IPS DF 19.7 (cell line): ENCODE results near the gene MALSU1.

ENCODE experiments used
- DNase-seq: peaks from one replicate; pipeline ENCODE4 v3.0.0-alpha.2; 2013; ENCODE audit warnings: low read depth, low spot score

Gene MALSU1

DNA sequence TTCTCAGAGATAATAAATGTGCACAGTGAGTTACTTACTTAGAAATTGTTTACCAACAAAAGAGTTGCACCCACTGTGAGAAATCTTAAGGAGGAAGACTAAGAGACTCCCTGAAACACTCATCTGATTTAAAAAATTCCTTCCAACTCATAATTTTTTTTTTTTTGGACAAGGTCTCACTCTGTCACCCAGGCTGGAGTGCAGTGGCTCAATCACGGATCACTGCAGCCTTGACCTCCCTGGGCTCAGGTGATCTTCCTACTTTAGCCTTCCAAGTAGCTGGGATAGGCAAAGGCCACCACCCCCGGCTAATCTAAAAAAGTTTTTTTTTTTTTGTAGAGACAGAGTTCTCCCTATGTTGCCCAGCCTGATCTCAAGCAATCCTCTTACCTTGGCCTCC lies 36.0 kb downstream of the MALSU1 start:
- DNase-seq, result no peak

DNA sequence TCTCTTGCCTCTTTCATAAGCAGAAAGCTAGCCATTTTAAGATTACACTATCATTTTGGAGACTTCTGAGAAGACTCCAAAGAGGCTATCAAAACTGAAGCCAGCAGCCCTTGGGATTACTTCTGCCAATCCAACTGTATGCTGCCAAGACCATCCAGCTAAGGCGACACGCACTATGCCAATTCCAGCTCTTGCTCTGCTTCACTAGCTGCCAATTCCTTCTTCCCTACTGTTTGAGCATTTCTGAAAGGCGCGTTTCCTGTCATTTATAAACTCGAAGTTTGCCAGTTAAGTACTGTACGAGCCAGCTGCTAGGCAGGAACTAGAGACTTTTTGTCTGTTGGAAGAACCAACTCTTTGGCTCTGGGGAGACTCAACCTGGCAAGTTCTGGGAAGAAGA lies 36.5 kb downstream of the MALSU1 start:
- no peak for DNase-seq

DNA sequence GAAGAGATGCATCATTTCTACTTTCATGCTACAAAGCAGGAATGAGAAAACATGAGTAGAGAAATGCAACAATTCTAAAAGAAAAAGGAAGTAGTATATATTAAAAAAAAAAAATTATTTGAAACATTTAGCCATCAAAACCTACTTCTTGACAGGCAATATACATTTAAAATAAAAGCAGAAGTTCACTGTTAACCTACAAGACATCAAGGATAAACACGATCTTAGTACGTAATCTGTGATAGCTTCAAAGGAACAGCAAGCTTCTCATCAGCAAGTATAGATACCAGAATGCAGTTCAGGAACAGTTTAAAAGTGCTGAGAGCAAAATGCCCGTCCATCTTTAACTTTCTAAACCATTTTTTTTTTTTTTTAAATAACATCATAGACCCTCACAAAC lies 36.9 kb downstream of the MALSU1 start:
- no peak for DNase-seq

DNA sequence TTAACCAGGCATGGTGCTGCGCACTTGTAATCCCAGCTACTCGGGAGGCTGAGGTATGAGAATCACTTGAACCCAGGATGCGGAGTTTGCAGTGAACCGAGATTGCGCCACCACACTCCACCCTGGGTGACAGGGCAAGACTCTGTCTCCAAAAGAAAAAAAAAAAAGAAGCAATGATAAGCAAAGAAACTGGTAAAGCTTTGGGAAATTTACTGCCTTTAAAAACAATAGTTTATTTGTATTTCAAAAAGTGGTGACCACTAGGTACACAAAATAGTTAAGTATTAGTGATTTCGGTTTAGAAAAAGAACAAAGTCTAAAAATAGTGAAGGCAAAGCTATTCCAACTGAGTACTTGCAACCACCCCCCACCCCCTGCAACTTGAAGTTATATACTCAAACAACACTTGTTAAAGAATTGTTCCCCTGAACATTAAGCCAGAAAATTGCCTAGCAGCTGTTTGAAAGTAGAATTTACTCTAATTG lies 37.7 kb downstream of the MALSU1 start:
- no peak for DNase-seq

DNA sequence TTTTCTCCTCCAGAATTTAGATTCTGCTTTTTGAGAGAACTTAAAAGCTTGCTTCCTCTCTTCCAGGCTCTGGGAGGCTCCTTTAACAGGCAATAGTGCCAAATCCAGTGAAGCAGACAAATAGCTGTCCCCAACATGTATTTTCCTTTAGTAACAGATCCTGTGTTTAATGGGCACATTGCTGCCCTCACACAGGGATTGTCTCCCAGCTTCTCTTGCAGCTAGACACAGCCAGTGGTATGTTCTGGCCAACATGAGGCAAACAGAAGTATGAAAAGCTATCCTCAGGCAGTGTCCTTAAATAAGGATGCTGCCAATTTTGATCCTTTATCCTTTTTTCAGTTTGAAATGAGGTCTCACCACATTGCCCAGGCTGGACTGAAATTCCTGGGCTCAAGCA lies 38.2 kb downstream of the MALSU1 start:
- DNase-seq, result no peak

DNA sequence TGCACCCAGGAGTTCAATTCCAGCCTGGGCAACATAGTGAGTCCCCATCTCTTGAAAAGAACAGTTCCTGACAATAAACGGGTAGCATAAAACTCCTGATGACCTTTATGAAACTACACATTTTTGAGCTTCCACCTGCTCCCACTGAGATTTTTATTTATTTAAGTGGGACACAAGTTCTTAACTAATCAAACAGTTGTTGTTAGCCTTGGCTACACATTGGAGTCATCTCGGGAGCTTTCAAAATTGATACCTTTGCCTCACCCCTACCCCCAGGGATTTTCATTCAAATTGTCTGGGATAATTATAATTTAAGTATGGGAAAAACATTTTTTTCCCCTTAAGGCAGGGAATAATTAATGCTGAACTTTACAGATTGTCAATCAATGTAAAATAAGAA lies 39.3 kb downstream of the MALSU1 start:
- DNase-seq, result no peak

DNA sequence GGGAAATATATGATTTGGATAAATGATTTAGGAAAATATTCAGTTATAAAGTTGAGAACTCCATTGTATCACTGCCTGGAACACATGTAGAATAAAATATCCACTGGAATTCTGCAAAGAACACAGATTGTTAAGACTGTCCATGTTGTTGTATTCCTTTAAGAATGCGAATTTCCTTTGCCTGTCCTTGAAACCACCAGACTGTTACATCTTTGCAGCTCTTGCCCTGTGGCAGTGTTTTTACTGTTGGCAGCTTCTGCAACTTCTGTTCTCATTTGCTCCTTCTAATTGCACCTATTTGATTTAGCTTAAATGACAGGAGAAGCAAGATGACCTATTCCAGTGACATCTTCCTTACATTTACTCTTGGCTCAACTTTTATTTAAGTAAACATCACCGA lies 39.7 kb downstream of the MALSU1 start:
- no peak for DNase-seq

DNA sequence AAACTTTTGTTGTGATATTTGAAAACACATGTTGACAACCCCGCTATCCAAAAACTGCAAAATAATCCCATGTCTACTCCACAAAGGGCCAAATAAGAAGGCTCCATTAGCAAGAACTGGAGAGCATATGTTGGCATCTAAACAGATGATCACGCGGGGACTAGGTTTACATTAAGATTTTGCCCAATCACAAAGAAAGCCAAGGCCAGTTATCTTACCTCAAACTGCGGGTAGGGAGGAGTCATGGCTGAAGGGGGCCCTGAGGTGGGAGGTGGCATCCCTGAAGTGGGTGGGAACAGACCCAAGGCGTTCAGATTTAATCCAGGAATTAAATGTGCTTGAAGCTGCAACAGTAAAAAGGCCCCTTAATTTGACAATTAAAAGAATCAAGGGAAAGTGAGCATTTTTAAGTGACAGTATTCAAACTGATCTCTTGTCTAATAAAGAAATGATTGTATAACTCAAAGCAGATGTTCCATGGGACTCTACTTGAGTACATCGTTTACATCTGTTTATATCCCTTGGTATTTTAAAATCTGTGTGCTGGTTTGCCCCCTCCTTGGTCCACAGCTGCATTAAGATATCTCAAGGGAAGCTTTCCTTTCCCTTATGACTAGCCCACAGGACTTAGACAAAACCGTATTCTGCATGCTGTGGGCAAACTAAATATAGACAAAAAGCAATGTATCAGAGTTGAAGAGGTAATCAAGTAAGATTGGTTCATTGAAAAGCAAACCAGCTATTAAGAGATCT lies 42.9 kb downstream of the MALSU1 start:
- DNase-seq, result no peak

DNA sequence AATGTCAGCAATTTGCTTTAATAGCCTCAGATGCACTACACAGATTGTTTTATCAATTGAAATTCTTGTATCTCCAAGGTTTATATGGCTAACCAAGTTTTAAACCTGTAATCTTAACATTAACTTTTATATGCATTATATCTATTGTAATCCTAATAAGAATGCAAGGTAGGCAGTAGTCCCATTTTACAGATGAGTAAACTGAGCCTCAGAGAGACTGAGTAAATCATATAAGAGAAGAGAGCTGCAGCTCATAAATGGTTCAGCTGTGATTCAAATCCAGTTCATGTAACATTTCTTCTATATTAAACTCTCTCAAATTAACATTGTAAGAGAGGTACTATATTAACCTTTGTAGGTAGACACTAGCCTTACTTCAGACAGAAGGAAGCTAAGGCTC lies 44.0 kb downstream of the MALSU1 start:
- no peak for DNase-seq

DNA sequence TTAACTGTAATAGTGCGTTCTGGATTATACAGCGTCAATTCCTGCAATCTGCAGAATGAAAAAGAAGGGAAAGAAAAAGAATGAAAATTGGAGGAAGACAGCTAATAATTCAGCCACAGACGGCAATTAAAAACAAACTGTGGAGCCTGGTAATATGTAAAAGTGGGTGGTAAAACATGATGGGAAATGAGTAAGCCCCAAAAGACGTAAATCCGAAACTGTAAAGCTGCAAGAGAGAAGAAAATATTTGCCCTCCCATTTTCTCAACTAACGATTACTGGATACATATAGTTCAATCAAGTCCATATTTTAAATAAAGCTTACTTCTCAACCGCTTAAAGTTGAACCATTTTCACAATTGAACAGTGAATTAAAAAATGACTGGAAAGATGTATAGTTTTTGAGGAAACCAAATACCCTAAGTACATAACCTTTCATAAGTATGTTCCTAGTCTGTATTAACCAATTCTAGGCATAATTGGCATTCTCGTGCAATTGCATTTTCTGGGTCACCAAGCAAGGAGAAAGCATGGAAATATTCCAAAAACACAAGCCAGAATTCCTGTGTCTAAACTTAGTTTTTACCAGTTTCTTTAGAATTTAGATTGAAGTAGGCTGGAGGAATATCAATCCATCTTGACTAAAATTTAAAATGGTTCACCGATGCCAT lies 44.8 kb downstream of the MALSU1 start:
- DNase-seq, result no peak

DNA sequence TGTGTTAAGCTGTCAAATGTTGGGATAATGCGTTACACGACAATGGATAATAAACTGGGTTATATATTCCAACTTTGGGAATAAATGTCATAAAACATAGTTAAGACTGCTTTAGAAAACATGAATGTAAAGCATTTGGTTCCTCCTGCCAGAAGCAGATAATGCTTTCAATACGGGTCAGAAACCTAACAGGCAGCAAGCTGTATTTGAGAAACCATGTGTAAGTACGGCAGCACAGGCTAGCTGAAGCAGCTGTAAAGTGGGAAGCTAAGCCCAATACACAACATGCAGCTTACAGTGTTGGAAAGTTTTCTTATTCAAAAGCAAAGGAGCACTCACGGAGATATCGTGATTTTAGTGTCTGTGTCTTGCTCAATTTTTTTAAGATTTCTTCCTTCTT lies 46.5 kb downstream of the MALSU1 start:
- DNase-seq, result no peak

DNA sequence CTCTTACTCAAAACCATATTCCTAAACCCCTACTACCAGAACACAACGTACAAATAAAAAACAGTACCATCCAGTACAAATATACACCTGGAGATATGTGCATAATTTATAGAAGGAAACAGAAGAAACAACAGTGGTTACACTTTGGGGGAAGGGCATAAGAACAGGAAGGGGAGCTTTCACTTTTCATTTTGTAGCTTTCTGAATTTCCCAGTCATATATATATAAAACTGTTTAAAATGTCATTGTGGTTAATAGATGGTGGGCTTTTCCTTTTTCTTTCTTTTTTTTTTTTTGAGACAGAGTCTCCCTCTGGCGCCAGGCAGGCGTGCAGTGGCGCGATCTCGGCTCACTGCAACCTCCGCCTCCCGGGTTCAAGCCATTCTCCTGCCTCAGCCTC lies 47.2 kb downstream of the MALSU1 start:
- no peak for DNase-seq

DNA sequence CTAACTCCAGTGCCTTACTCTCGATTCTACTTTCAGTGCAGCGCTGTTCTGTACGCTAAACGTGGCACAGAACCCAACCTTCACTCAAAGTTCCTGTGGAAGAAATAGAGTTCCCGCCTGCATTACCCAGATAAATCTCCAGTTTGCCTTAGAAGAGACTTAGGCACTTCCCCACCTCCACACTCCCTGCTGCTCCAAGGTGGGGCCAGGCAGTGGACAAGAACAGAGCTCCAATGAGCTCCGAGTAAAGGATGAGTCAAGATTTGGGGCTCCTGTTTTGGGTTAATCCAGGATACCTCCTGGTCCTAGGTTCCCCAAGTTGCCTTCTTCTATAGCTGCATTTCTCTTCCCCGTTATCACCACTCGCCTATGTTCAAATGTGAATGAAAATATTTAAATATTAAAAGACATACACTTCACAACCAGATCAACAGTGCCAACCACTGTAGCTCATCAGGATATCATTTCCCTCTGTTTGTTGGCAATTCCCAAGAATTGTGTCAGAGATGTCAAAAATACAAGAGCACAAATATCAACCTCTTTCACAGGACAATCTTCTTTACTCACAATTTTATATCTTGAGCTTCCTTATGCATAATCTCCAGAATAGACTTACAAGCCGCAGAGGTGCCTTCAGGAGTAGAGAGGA lies 48.0 kb downstream of the MALSU1 start:
- DNase-seq, result no peak

DNA sequence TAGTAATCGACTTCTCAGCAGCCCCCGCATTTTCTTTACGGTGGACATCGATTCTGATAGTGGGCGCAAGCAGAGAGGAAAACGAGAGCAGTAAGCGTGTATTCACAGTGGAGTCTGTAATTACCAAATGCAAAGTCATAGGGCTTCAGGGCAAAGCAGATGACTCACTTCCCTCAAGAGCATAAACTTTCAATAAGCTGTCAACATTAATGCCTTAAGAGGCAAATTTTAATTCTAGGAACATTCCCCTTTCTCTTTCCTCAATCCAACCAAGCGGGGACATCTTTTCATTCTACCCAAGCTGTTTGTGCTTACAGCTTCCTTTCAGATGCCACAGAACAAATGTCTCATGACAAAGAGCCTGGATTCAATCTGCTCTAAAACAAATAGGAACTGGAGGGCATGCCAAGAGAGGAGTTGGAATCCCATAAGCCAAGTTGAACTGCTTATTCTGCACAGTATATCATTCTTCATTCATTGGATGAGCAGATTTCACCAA lies 48.6 kb downstream of the MALSU1 start:
- no peak for DNase-seq

DNA sequence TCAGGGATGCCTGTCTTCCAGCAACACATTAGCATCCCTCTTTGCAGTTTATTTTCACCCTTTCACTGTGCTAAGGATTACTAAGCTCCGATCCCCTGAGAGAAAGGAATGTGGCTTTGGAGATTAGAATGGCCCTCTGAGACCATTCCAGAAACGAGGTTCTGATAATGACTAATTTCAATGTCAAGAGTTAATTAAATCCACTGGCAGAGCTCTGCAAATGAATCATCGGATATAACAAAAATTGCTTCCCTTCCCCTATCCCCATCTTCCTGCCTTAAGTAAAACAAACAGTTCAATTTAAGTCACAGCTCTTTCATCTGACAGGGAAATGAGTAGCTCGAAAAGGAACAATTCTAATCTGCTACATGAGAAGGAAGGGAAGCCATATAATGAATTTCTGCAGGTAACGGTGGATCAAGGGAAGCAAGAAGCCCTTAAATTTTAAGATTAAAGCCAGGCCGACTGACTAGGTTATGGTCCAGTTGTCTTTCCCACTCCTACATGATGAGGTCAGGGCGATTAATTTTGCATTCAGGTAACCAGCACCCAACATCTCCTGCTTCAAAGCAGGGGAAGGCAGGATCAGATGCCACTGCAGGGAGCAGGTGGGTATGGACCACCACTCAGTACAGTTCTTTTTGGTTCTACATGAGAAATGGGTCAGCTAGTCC lies 50.5 kb downstream of the MALSU1 start:
- no peak for DNase-seq

DNA sequence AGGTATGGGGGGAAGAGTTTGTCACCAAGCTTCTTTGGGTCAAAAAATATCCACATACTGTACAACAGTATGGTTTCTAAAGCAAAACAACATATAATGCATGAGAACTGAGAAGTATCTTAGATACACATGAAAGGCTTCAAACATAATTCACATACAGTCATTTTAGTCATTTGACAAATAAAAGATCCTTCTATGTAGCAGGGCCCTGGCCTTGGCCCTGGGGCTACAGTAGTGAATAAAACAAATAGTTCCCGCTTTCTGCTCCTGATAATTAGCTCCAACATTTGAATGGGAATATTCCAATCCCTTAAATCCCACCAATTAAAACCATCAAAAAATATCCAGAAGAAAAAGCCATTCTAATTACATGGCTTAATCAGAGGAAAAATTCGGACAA lies 51.3 kb downstream of the MALSU1 start:
- DNase-seq, result no peak

DNA sequence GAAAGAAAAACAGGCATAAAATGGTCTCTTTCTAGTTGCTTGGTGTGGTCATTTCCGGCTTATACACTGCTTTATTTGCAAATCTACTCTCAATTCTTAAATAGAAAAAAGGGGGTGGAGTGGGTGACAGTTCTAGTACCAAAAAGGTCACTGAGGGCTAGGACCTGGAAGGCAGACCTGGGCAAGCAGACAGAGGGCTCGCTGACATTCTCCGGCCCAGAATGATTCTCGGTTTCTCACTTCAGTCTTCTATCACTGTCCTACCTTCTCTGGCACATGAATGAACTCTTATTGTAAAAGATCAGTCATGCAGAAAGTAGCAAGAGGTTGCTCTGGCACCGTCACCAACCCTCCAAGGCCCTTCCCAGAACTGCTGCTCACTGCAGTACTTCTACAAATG lies 54.0 kb downstream of the MALSU1 start:
- DNase-seq, result no peak

DNA sequence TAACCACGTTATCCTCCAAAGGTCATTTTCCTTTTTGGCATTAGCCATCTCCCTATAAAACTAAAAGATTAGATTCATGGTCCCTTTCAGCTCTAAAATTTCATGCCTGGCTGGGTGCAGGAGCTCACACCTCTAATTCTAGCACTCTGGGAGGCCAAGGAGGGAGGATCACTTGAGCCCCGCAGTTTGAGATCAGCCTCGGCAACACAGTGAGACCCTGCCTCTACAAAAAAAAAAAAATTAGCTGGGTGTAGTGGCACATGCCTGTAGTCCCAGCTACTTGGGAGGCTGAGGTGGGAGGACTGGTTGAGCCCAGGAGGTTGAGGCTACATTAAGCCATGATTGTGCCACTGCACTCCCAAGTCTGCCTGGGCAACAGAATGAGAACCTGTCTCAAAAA lies 57.0 kb downstream of the MALSU1 start:
- DNase-seq, result no peak

DNA sequence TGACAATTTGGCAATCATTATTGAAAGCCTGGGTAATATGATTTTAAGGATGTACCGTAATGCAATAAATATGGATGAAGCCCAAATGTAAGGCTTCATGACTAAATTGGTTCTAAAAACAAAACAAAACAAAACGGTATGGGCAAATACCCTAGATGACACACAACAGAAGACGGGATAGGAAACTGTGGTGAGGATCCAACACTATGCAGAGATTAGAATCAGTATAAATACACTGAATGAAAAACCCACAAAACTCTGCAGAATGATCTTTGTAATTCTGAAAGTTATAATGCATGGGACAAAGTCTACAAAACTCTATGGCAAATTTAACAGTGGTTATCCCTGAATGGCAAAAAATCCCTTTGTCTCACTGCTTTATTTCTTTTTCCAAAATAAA lies 57.6 kb downstream of the MALSU1 start:
- no peak for DNase-seq

DNA sequence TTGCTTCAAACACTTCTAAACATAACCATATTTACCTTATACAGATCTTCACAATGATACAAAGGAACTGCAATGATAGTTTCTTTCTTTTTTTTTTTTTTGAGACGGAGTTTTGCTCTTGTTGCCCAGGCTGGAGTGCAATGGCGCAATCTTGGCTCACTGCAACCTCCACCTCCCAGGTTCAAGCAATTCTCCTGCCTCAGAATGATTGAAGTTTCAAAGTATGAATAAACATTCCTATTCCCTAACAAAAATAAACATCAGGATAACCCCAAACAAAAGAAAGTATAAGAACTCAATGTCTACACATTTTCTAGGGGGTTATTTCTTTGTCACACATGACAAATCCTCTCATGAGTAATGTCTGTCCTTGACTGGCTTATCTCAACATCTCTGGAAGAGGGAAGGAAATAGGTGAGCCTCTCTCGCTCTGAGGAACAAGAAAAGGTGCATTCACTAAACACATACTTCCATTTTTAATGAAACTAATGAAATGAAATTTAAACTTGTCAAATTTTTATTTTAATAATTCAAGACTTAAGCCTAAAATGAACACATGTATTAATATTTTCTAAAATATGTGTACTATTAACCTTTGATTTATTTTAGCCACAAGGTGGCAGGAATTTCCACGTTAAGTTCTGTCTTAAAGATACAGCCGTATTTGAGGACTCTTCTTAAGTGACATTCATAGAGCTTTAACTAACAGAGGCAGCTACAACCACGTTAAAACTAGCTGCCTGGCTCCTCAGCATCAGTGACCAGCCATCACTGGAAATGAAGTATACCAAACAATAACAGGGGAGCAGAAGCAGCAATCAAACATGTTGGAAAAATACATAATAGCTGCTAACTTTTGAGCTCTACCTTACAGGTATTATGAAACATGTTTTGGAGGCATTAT lies 58.3 kb downstream of the MALSU1 start:
- DNase-seq, result no peak

DNA sequence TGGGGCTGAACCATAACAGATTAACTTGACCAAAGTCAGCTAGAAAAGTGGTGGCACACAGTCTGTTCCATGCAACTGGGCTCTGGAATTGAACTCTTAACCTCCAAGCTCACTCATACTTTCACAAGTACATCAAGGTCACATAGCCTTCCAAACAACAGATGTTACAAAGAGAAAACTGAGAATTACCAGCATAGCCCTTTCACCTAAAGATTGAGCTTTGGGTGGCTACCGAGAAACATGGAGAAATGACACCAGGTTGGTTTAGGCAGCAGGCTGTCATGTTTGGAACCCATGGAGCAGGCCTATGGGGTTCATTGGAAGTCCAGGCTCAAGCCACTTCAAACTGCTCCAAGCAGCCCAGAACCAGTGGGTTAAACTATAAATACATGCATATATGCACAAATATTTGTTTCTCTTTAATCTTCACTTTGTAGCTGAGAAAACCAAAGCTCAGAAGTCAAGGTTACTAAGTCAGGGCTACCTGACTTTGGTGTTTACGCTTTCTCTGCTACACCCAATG lies 59.1 kb downstream of the MALSU1 start:
- DNase-seq, result no peak
